Ureter (tissue), 1 donor: Measurements from ENCODE around the gene SRGAP3. TPM values are rescaled to one million over a fixed set of nuclear protein-coding genes. Genes with fewer than 3 reads are reported as not detected.

Experiments
- DNase-seq: peaks from one replicate; pipeline ENCODE4 v3.0.0-alpha.2; 2020; ENCODE audit warnings: low spot score
- total RNA-seq: library from RNA; stranded (reverse); gene quantifications from one replicate; pipeline ENCODE4 v1.2.4, GENCODE V29; 2023
- donor health status: DM: yes; HTN: yes; CAD: no.

The SRGAP3 gene
- total RNA-seq, 1 donor from 2014 or later: 51.2 TPM

DNA sequence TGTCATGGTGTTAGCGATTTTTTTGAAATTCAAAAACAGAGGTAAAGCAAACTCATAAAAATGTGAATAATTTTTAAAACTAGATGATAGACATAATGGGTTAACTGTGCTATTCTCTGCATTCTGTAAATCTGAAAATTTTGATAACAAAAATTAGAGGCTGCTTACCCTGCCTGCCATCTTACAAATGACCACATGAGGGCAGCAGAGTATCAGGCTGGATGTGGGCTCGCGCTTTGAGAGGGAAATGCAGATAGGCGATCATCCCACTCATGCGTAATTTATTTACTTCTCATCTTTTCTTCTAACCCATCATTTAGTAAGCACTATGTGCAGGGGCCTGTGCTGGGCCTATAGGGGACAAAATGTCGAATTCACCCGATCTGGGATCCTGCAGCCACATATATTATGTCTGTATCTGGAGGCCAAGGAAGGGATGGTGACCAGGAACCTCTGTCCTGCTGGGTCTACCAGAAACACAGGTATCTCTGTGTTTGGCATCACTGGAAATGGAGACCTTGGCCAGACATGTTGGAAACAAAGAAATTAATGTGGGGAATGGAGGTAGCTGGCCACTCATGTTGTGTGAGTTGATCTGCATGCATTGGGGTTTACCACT lies 278.4 kb downstream of the SRGAP3 start:
- DNase-seq: peak; percentile 72

- DNase-seq: no peak
These were observed 280.2 kb downstream of the SRGAP3 start for GRCh38 chr3:8969241-8969640.

GRCh38 chr3:8968375-8968882 lies 281.0 kb downstream of the SRGAP3 start:
- no peak for DNase-seq

DNA sequence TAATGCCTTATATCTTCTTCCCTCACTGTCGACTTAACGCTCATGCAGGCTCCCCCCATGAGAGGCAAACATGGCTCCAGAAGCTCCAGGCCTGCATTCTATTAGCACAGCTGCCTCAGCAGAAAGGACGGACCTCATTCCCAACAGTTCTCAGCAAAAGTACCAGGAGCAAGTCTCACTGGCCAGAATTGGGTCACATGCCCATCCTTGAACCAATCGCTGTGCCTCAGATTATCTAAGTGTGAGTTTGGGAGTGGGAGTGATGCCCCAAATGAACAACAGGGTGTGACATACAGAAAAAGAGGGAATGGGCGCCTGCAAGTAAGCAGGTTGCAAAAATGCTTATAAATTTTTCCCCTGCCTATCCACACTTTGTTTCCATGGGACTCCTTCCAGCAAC lies 281.9 kb downstream of the SRGAP3 start:
- no peak for DNase-seq

GRCh38 chr3:8966820-8967348 lies 282.6 kb downstream of the SRGAP3 start:
- no peak for DNase-seq

GRCh38 chr3:8966150-8966819 lies 283.2 kb downstream of the SRGAP3 start:
- DNase-seq: no peak

GRCh38 chr3:8964436-8965370 lies 284.7 kb downstream of the SRGAP3 start:
- DNase-seq: no peak

GRCh38 chr3:8963137-8963853 lies 286.2 kb downstream of the SRGAP3 start, which contains the start of gene RAD18:
TSS of gene RAD18 (minus strand) at chr3:8963472. CDS start at chr3:8963385, 87 bp downstream.
- DNase-seq: peak; percentile 93

GRCh38 chr3:8962226-8962861 lies 287.1 kb downstream of the SRGAP3 start:
- no peak for DNase-seq

DNA sequence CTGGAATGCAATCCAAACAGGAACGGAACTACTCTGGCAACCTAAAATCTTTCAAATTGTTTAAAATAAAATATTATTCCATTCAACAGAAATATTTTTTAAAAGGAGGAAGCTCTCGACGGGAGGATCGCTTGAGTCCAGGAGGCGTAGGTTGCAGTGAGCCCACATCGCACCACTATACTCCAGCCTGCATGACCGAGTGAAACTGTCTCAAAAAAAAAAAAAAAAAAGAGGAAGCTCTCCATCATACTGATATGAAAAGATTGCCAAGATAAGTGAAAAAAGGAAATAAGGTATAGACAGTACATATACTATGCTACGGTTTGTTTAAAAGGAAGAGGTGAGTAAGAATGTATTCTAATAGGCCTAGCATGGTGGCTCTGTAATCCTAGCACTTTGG lies 289.8 kb downstream of the SRGAP3 start:
- DNase-seq: no peak

DNA sequence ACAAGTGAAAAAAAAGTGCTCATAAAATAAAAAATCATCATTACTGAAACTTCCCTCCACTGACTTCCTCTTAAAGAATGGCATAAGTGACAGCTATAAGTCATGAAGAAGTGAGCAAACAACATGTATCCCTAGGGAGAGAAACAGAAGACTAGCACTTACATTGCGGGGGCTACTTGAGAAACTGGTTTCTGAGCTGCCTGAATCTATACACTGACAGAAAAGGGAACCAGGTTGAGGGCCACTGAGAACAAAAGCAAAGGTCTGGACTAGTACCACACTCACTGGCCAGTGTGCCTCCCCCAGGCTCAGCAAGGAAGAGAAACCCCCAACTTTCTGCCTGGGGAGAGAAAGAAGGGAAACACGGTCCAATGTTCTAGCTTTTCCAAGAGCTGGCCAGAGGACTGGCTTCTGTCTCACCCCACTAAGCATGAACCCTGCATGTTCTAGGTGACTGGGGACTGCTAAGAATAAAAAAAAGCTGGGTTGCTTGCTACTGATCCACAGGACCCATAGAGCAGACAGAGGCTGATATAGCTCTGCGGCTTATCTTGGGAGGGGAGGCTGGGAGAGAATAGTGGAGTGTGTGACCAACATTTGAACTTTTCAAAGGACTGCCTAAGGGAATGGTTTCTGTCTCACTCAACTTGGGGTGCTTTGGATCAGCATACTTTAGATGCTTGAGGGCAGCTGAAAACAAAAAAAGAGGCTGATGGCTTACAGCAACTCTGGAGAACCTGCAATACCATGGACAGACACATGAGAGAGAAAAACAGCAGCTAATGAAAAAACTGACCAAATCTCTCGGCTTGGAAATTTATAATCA lies 294.3 kb downstream of the SRGAP3 start:
- DNase-seq: no peak

DNA sequence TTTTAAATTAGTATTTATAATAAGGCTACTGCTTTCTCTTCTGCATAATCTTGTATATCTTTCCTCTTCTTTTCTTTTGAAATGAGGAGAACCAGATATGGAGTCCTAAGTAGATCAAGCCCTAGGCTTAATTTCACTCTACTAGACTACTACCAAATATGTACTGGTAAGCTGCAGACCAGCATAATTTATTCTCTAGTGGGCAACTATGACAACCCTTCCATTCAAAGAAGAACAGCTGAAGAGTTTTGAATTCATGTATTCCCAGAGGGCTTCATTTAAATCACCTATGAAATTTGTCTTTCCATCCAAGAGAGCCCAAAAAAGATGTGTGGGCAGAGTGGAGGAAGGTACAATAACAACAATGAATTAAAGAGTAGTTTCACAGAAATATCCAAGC lies 296.1 kb downstream of the SRGAP3 start:
- DNase-seq: no peak

GRCh38 chr3:8952130-8952529 lies 297.3 kb downstream of the SRGAP3 start:
- DNase-seq: no peak

DNA sequence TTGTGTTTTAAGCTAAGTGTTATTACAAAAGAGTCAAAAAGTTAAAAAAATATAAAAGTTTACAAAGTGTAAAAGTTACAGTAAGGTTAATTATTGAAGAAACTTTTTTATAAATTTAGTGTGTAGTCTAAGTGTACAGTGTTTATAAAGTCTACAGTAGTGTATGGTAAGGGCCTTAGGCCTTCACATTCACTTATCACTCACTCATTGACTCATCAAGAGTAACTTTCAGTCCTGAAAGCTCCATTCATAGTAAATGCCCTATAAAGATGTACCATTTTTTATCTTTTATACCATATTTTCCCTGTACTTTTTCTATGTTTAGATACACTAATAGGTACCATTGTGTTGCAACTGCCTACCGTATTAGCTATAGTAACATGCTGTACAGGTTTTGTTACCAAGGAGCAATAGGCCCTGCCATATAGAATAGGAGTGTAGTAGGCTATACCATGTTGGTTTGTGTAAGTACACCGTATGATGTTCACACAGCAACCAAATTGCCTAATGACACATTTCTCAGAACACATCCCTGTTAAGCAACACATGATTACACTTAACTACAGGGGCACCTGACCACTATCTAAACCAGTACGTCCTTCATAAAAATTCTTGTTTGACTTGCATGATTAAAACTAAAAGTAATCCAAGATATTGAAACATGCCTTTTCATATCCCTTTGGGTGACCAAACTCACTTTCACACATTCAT lies 303.4 kb downstream of the SRGAP3 start:
- no peak for DNase-seq

DNA sequence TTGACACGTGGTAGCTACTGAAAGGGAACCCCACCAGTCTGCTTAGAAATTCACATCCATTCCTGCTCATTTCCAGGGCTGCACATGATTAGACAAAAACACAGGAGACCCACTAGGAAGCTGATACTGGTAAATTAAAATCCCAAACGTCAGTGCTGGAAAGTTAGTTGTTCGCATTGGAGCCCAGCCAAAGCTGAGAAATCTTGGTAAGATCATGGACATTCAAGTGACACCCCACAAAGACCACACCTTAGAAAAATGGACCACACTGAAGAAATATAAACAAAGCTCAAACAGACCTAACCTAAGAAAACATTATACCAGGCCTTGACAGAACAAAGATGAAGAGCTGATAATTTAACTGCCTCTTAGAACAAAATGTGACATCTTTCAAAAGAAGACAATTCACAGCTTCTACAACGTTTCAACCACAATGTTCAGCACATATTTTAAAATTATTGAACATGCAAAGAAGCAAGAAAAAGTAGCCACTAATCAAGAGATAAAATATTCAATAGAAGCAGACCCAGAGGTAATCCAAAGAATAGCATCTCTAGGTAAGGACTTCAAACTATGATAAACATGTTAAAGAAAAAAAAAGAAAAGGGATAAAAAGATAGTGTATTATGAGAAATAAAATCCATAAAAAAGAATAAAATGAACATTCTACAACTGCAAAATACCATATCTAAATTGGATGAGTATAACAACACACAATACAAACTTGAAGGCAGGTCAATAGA lies 306.5 kb downstream of the SRGAP3 start:
- DNase-seq: no peak

GRCh38 chr3:8942115-8942514 lies 307.3 kb downstream of the SRGAP3 start:
- DNase-seq: no peak

DNA sequence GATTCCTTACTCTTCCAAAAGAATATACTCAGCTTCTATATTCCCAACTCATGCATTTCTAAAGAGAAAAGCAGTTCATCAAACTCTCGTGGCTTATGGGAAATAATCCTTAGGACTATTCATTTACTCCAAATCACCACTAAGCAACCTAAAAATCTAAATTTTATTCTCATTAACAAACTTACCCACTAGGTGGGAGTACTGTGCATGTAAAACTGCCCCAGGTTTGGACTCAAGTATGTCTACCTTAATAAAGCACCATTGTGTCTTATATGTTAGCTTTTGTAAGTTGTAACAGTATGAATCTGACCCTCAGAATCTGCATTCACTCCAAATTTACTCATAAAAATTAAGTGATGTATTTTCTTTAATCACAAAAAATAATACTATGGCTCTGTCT lies 311.4 kb downstream of the SRGAP3 start:
- DNase-seq: no peak
